Activated T-helper 2 cell treated with anti-CD3 and anti-CD28 coated beads, Interferon-gamma antibody, Interleukin-2, Interleukin-4, amounts not matched to agents 10 μg/mL and 5 μg/mL and 100 μg/mL, durations not matched to agents 14 hours and 24 hours and 36 hours (primary cell): ENCODE measurements around the gene MRPL19. TPM values are rescaled to one million over a fixed set of nuclear protein-coding genes. Genes with fewer than 3 reads are reported as not detected.
A peak's percentile ranks its signal among the peaks of the same experiment; 100 is the strongest.

Source experiments
- DNase-seq: peaks from one replicate; pipeline ENCODE4 v3.0.0; 2021; ENCODE audit warnings: low spot score
- H3K27ac Mint-ChIP-seq: one replicate; pipeline ENCODE4 v1.8.0; 2021; ENCODE audit warnings: mixed read lengths
- H3K27me3 Mint-ChIP-seq: one replicate; pipeline ENCODE4 v1.8.0; 2021; ENCODE audit warnings: low read depth, mixed read lengths
- H3K36me3 Mint-ChIP-seq: one replicate; pipeline ENCODE4 v1.8.0; 2021; ENCODE audit warnings: low read depth, mixed read lengths
- H3K4me1 Mint-ChIP-seq: one replicate; pipeline ENCODE4 v1.8.0; 2021; ENCODE audit warnings: low read depth, mixed read lengths
- H3K4me3 Mint-ChIP-seq: one replicate; pipeline ENCODE4 v1.8.0; 2021; ENCODE audit warnings: low read depth, mild to moderate bottlenecking, moderate library complexity, mixed read lengths
- H3K9me3 Mint-ChIP-seq: one replicate; pipeline ENCODE4 v1.8.0; 2021; ENCODE audit warnings: mixed read lengths
- intact Hi-C: fragments of 100-400 bp; cut with micrococcal nuclease; formaldehyde crosslinking; loops from one replicate; pipeline ENCODE4 v1.15.1; 2023
- total RNA-seq: library from RNA; stranded (reverse); gene quantifications from 2 replicates; pipeline ENCODE4 v1.2.3, GENCODE V29; 2022

Gene MRPL19
- total RNA-seq, 1 donor from 2014 or later: 73.5 TPM

DNA sequence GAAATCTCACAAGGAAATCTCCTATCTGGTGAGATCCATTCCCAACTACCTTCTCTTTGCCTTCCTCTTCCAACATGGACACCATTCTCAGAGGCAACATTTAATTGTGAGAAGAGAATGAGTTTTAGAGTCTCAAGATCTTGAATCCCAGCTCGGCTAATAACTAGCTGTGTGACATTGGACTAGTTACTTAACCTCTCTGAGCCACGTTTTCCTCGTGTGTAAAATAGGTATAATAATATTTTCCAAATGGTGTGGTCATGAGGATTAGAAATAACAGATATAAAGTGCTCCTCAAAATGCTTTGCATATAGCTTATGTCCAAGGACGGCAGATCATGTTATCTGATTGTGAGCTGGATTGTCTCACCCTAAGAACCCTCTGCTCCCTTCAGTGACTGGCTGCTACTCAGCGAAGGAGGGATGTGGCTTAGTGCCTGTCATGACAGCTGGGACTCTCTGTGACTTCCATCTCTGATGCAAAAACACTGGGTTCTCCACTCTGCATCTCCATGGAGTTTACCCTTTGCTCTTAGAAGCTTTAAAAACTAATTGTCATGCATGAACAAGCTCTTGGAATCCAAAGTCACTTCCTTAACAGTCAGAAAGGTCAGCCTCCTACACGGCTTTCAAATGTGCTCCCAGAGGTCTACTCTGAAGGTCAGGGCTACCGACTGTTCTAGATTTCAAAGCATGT, 38.4 kb upstream of the MRPL19 start:
- Mint-ChIP-seq H3K27me3 (peaks cover 45% of the 10 kb centered on the region), H3K27ac (no peak overlapping the region)
- intact Hi-C loops: loop anchor here (5.0 kb wide), 1 partner anchor 46 kb away; the partner anchor contains the start of gene EVA1A

DNA sequence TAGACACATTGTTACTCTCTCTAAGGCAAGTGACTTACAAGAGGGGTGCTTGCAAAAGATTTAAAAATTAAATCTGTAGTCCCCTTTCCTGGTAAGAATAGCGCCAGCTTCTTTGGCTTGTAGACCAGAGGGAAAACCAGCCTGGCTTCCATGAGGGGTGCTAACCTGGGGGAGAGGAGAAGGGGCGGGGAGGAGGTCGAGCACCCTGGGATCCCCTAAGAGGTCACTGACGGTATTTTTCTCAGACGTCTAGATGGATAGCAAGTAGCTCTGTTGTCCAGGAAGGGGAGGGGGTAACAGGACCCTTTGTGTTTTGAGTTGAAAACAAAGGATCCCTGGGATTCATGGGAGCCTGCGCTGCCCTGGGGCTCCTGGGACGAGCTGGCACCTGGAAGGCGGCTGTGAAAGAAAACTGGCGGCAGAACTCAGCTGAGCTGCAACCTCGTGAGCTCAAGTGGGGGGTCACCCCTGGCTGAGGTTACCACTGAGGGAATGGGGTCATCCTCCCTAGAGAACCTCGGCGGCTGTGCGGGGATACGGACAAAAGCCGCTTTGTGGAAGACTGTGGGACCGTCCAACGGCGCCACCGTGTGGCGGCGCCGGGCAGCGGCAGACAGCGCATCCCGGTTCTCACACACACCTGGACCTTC, 37.8 kb upstream of the MRPL19 start:
- no peak overlapping the region for H3K27ac Mint-ChIP-seq
- no peaks in the 10 kb centered on the region for H3K36me3 Mint-ChIP-seq
- no peaks in the 10 kb centered on the region for H3K9me3 Mint-ChIP-seq
- peaks cover 6% of the 10 kb centered on the region for H3K4me1 Mint-ChIP-seq
- intact Hi-C loops: loop anchor here (1.0 to 5.0 kb wide), 2 partner anchors 47 to 145 kb away; partner anchors contain the start of gene EVA1A
- DNase-seq: peak; percentile 28
- no peak overlapping the region for H3K4me3 Mint-ChIP-seq
- H3K27me3 Mint-ChIP-seq: peaks cover 41% of the 10 kb centered on the region

More for the DNA sequence above, 38.4 kb upstream of the MRPL19 start:
- peaks cover 6% of the 10 kb centered on the region for H3K4me1 Mint-ChIP-seq
- H3K36me3 Mint-ChIP-seq: no peaks in the 10 kb centered on the region
- H3K4me3 Mint-ChIP-seq: no peak overlapping the region
- DNase-seq: no peak
- no peaks in the 10 kb centered on the region for H3K9me3 Mint-ChIP-seq

DNA sequence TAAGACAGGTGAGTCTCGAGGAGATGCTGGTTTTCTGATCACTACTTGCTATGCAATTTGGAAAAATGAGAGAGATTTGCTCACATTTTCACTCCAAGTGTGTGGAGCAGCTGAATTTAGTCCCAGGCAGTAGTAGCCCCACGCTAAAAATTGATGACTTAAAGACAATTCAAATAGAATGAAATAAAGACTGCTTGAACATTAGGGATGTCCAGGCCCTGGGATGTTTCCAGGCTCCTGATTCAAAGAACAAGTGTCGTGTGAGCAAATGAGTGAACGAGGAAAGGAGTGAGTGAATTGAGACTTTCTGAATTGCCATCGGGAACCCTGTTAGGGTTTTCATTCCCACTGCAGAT, 37.3 kb upstream of the MRPL19 start:
- H3K4me3 Mint-ChIP-seq: no peak overlapping the region
- no peaks in the 10 kb centered on the region for H3K36me3 Mint-ChIP-seq
- no peaks in the 10 kb centered on the region for H3K9me3 Mint-ChIP-seq
- no peak for DNase-seq
- no peak overlapping the region for H3K27ac Mint-ChIP-seq
- peaks cover 6% of the 10 kb centered on the region for H3K4me1 Mint-ChIP-seq
- intact Hi-C loops: loop anchor here (1.0 to 5.0 kb wide), 2 partner anchors 47 to 145 kb away; partner anchors contain the start of gene EVA1A
- H3K27me3 Mint-ChIP-seq: peaks cover 38% of the 10 kb centered on the region

DNA sequence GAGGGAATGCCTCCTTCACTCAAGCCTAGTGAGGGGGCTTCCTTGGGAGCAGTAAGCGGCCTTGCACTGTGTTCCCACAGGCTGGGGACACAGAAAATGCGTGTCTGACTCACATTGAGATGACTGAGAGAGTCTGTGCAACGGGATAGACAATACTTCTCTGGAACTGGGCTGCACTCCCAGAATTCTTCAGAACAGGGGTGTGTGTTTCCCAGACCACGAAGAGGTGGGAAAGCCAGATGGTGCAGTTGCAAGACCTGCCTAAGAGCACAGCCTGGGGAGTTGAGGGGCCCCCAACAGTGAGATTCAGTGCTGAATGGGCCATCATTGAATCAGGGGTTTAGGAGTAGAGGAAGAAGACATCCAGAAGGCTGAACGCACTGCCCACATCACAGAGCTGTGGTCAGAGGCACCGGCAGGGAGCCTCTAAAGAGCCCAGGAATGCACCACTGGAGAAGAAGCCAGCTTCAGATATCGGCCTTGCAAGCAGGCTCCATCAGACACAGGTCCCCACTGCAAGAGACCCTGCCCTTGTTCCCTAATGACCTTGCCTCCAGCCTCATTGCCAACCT, 36.6 kb upstream of the MRPL19 start:
- H3K36me3 Mint-ChIP-seq: no peaks in the 10 kb centered on the region
- H3K27me3 Mint-ChIP-seq: peaks cover 36% of the 10 kb centered on the region
- no peaks in the 10 kb centered on the region for H3K9me3 Mint-ChIP-seq
- H3K4me1 Mint-ChIP-seq: peaks cover 6% of the 10 kb centered on the region
- DNase-seq: no peak
- no peak overlapping the region for H3K4me3 Mint-ChIP-seq
- no peak overlapping the region for H3K27ac Mint-ChIP-seq
- intact Hi-C loops: loop anchor here (1.0 to 5.0 kb wide), 2 partner anchors 48 to 146 kb away; partner anchors contain the start of gene EVA1A

DNA sequence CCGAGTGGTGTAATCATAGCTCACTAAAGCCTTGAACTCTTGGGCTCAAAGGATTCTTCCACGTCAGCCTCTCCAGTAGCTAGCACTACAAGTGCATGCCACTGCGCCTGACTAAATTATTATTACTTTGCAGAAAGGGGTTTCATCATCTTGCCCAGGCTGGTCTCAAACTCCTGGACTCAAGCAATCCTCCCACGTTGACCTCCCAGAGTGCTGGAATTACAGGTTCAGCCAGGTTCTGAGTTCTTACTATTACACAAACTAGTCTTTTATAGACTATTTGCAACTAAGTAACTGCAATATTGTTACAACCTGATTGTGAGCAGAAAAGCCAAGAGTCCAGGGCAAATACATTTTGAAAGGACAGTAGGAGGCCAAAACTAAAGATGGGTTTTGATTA, 35.9 kb upstream of the MRPL19 start:
- DNase-seq: no peak
- intact Hi-C loops: no loop called here
- Mint-ChIP-seq H3K4me3 (no peak overlapping the region), H3K27ac (no peak overlapping the region), H3K4me1 (peaks cover 6% of the 10 kb centered on the region), H3K9me3 (no peaks in the 10 kb centered on the region), H3K27me3 (peaks cover 34% of the 10 kb centered on the region), H3K36me3 (no peaks in the 10 kb centered on the region)

DNA sequence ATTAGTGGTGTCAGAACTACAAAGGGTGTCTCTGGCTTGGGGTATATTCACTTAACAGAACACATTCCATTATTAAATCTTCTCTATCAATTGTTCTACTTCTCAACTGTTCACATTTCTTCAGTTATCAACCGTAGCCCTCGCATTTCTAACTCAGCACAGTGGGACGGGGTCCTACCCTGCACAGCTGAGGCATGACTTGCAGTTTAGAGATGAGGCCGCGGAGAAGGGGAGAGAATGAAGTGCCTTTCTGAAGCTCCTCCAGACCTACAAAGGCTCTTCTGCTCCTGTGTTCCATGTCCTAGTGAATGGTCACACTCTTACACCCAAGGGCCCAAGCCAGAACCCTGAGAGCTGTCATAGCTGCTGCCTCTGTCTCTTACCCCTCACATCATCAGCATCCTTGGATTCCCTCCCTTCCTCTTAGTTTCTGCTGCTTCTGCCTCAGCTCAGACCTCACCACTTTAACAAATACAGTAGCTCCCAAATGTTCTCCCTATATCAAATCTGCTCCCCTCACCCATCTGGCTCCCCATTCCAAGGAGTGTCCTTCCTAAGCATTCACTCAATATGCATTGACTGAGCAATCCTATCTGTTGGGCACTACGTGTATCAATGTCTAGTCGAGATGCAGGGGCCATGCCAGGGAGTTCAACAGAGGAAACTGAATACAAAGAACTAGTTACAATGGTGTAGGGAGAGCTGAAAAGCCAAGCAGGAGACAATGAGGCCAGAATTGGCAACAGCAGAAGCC, 34.3 kb upstream of the MRPL19 start:
- no peak overlapping the region for H3K4me3 Mint-ChIP-seq
- H3K4me1 Mint-ChIP-seq: peaks cover 6% of the 10 kb centered on the region
- DNase-seq: no peak
- no peak overlapping the region for H3K27ac Mint-ChIP-seq
- H3K27me3 Mint-ChIP-seq: peaks cover 23% of the 10 kb centered on the region
- H3K36me3 Mint-ChIP-seq: no peaks in the 10 kb centered on the region
- H3K9me3 Mint-ChIP-seq: no peaks in the 10 kb centered on the region
- intact Hi-C loops: no loop called here

DNA sequence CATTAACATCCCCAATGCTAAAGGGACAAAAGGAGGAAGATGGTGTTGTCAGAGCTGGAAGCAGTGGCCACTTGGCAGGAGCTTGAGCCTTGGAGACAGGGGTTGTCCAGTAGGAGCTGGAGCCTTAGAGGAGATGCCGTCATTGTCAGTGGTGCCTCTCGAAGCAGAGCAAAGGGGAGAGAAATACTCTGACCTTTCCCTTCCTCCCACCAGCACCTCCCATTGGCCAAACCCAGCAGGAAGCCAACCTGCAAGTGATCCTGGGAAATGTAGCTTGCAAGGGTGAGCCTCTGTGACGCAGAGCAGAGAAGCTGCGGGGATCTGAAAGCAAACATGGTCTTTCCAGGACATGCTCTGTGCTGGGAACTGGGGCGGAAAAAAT, 33.7 kb upstream of the MRPL19 start:
- H3K27ac Mint-ChIP-seq: no peak overlapping the region
- no peak for DNase-seq
- H3K4me3 Mint-ChIP-seq: no peak overlapping the region
- peaks cover 17% of the 10 kb centered on the region for H3K27me3 Mint-ChIP-seq
- no peaks in the 10 kb centered on the region for H3K9me3 Mint-ChIP-seq
- no peaks in the 10 kb centered on the region for H3K36me3 Mint-ChIP-seq
- H3K4me1 Mint-ChIP-seq: peaks cover 6% of the 10 kb centered on the region
- intact Hi-C loops: no loop called here

DNA sequence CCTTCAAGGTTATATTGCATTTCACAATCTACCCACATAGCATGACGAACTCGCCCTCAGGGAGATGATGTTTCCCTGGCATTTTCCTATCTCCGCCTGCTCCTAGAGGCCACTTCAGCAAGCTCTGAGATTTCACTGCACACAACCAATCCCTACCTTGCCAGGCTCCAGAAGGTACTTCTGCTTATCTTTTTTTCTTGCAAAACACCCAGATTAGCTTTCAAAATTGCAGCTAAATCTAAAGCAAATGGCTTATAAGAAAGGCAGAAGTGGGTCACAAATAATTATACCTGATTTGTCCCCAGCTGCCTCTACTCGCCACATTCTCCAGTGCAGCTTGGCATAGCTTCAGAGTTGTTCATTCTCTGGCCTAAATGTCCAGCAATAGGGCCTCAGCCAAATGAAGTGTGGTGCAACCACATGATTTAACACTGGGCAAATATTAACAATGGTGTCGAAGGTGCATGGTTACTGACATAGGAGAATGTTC, 32.4 kb upstream of the MRPL19 start:
- Mint-ChIP-seq H3K4me3 (no peak overlapping the region), H3K36me3 (no peaks in the 10 kb centered on the region), H3K27ac (no peak overlapping the region), H3K4me1 (no peaks in the 10 kb centered on the region), H3K27me3 (peaks cover 9% of the 10 kb centered on the region), H3K9me3 (no peaks in the 10 kb centered on the region)
- no peak for DNase-seq
- intact Hi-C loops: no loop called here

DNA sequence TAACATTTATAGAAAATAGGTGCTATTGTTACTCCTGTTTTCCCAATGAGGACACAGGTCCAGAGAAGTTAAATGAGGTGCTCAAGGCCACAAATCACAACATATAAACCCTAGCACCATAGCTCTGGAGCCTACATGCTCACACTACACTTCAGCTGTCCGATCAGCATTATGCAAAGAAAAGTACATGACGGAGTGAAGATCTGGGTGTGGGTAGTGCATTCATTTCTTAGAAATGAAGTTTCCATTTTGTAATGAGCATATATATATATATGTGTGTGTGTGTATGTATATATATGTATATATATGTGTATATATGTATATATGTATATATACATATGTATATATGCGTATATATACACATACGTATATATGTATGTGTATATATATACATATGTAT, 30.2 kb upstream of the MRPL19 start:
- peaks cover 11% of the 10 kb centered on the region for H3K27me3 Mint-ChIP-seq
- H3K9me3 Mint-ChIP-seq: no peaks in the 10 kb centered on the region
- H3K4me1 Mint-ChIP-seq: no peaks in the 10 kb centered on the region
- DNase-seq: no peak
- H3K4me3 Mint-ChIP-seq: no peak overlapping the region
- intact Hi-C loops: no loop called here
- H3K27ac Mint-ChIP-seq: no peak overlapping the region
- H3K36me3 Mint-ChIP-seq: no peaks in the 10 kb centered on the region

DNA sequence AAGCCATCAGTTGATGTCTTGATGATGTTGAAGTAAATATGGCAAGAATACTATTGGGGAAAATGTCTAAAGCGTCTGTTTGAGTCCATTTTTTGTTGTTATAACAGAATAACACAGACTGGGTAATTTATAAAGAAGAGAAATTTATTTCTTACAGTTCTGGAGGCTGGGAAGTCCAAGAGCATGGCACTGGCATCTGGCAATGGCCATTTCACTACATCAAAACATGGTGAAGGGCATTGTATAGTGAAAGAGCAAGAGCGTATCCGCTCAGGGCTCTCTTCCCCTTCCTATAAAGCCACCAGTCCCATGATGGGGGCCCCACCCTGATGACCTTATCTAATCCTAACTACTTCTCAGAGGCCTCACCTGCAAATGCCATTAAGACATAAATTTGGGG, 29.6 kb upstream of the MRPL19 start:
- no peaks in the 10 kb centered on the region for H3K36me3 Mint-ChIP-seq
- no peak overlapping the region for H3K4me3 Mint-ChIP-seq
- intact Hi-C loops: no loop called here
- peaks cover 8% of the 10 kb centered on the region for H3K27me3 Mint-ChIP-seq
- H3K27ac Mint-ChIP-seq: no peak overlapping the region
- no peaks in the 10 kb centered on the region for H3K4me1 Mint-ChIP-seq
- H3K9me3 Mint-ChIP-seq: no peaks in the 10 kb centered on the region
- DNase-seq: no peak

DNA sequence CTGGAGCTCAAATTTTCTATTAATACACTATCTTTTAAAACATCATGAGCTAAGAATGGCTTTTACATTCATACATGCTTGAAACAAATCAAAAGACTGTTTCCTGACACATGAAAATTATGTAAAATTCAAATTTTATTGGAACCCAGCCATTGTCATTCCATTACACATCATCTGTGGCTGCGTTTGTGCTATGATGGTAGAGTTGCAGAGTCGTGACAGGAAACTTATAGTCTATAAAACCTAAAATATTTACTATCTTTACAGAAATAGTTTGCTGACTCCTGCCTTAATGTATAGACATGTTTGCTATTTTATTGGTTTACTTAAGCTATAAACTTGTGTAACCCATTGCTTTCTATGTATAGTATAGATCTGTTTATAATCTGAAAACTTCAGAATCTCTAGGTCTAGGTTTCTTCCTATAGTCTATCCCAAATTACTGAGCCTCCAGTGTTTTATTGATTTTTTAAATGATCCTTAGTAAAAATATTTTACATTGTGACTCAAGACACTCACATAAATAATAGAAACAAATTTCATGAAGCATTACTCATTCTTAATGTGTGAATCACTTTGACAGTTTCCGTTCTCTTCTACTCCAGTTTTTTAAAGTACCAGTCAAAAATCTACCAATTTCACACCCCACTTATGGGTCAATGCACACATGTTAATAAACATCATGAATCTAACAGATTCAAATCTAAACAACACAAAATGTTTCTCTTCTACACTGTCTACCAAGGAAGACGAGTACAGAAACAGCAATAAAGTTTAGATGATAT, 26.4 kb upstream of the MRPL19 start:
- H3K27ac Mint-ChIP-seq: no peak overlapping the region
- no peaks in the 10 kb centered on the region for H3K9me3 Mint-ChIP-seq
- peaks cover 15% of the 10 kb centered on the region for H3K27me3 Mint-ChIP-seq
- no peaks in the 10 kb centered on the region for H3K4me1 Mint-ChIP-seq
- intact Hi-C loops: no loop called here
- H3K36me3 Mint-ChIP-seq: no peaks in the 10 kb centered on the region
- no peak for DNase-seq
- H3K4me3 Mint-ChIP-seq: no peak overlapping the region

DNA sequence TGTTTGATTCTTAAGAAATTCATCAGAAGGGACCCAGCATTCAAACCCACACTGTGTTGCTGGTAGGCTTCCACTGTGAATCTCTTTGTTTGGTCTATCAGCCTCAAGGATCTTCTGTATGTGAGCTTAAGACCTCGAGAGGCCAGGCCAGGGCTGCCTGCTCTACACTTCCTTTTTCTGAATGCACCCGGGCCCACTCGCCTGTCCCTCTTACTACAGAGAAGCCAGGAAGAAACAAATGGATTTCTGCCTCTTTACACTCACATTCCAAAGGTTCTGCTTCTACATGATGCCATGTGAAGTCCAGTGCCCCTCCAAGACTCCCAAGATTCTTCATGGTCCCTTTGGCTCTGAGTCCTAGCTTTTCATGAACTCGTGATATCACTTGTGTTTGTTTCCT, 25.4 kb upstream of the MRPL19 start:
- Mint-ChIP-seq H3K4me1 (no peaks in the 10 kb centered on the region), H3K27ac (no peak overlapping the region), H3K36me3 (no peaks in the 10 kb centered on the region), H3K4me3 (no peak overlapping the region), H3K9me3 (no peaks in the 10 kb centered on the region), H3K27me3 (peaks cover 18% of the 10 kb centered on the region)
- intact Hi-C loops: no loop called here
- no peak for DNase-seq
